Neural progenitor cell (in vitro differentiated cells): ENCODE data around the gene PRKCB. TPM values are rescaled to one million over a fixed set of nuclear protein-coding genes. Genes with fewer than 3 reads are reported as not detected.

Experiments
- DNase-seq: peaks from one replicate; pipeline ENCODE4 v3.0.0-alpha.2; 2016; ENCODE audit warnings: low spot score
- H2AFZ ChIP-seq: fragments of 200-600 bp; sonication (generic); replicated peaks from 2 replicates; pipeline ENCODE4 v1.6.1; 2016; ENCODE audit warnings: antibody characterized with exemption
- H3F3A ChIP-seq: fragments of 200-600 bp; sonication (generic); 2 replicates; pipeline ENCODE4 v1.6.1; 2016; ENCODE audit warnings: antibody characterized with exemption, low read depth
- H3K27ac ChIP-seq: fragments of 200-600 bp; sonication (generic); 2 replicates; pipeline ENCODE4 v1.5.1; 2016; ENCODE audit warnings: mild to moderate bottlenecking
- H3K27me3 ChIP-seq: fragments of 200-600 bp; sonication (generic); 2 replicates; pipeline ENCODE4 v1.6.1; 2016; ENCODE audit warnings: mild to moderate bottlenecking, moderate library complexity
- H3K36me3 ChIP-seq: fragments of 200-600 bp; sonication (generic); 2 replicates; pipeline ENCODE4 v1.5.1; 2016
- H3K4me1 ChIP-seq: fragments of 200-600 bp; sonication (generic); 2 replicates; pipeline ENCODE4 v1.6.1; 2016; ENCODE audit warnings: mixed run types
- H3K4me2 ChIP-seq: fragments of 200-600 bp; sonication (generic); 2 replicates; pipeline ENCODE4 v1.6.1; 2016
- H3K4me3 ChIP-seq: fragments of 200-600 bp; sonication (generic); 2 replicates; pipeline ENCODE4 v1.5.1; 2016
- H3K79me2 ChIP-seq: fragments of 200-600 bp; sonication (generic); 2 replicates; pipeline ENCODE4 v1.6.1; 2016; ENCODE audit warnings: low read depth
- H3K9ac ChIP-seq: fragments of 200-600 bp; sonication (generic); 2 replicates; pipeline ENCODE4 v1.6.1; 2016
- H3K9me3 ChIP-seq: fragments of 200-600 bp; sonication (generic); 2 replicates; pipeline ENCODE4 v1.5.1; 2016; ENCODE audit warnings: low read depth
- H4K20me1 ChIP-seq: fragments of 200-600 bp; sonication (generic); 2 replicates; pipeline ENCODE4 v1.6.1; 2016; ENCODE audit warnings: low read depth
- H3K27ac Mint-ChIP-seq: 3 replicates; pipeline ENCODE4 v1.8.0; 2021; ENCODE audit warnings: mixed read lengths
- H3K27me3 Mint-ChIP-seq: 2 replicates; pipeline ENCODE4 v1.8.0; 2022; ENCODE audit warnings: low read depth, mild to moderate bottlenecking, inconsistent platforms, moderate library complexity, mixed read lengths; ENCODE audit not compliant: insufficient read depth
- H3K36me3 Mint-ChIP-seq: 3 replicates; pipeline ENCODE4 v1.8.0; 2021; ENCODE audit warnings: mixed read lengths
- H3K4me1 Mint-ChIP-seq: 3 replicates; pipeline ENCODE4 v1.8.0; 2021; ENCODE audit warnings: mixed read lengths
- H3K4me3 Mint-ChIP-seq: 3 replicates; pipeline ENCODE4 v1.8.0; 2021; ENCODE audit warnings: mild to moderate bottlenecking, moderate library complexity, mixed read lengths
- H3K9me3 Mint-ChIP-seq: 3 replicates; pipeline ENCODE4 v1.8.0; 2020; ENCODE audit warnings: mixed read lengths
- EZH2 ChIP-seq: fragments of 200-600 bp; sonication (generic); IDR thresholded peaks from 2 replicates; pipeline ENCODE4 v1.6.1; 2017; ENCODE audit warnings: antibody characterized with exemption, mild to moderate bottlenecking, moderate library complexity
- EZH2phosphoT487 ChIP-seq: fragments of 200-600 bp; sonication (generic); IDR thresholded peaks from 2 replicates; pipeline ENCODE4 v1.6.1; 2017; ENCODE audit warnings: antibody characterized with exemption
- total RNA-seq: library from RNA; depleted of rRNA; stranded (reverse); fragments of >200 nt; gene quantifications from 2 replicates; pipeline ENCODE4 v1.2.3, GENCODE V29; 2015; ENCODE audit warnings: low replicate concordance
- TF ChIP-seq, protein P1 (sequence below): fragments of 200-600 bp; sonication (generic); IDR thresholded peaks from 2 replicates; pipeline ENCODE4 v1.5.1; 2017; ENCODE audit warnings: antibody characterized with exemption, mild to moderate bottlenecking

Gene PRKCB
- total RNA-seq, 1 donor from 2014 or later = 9.5 TPM

DNA sequence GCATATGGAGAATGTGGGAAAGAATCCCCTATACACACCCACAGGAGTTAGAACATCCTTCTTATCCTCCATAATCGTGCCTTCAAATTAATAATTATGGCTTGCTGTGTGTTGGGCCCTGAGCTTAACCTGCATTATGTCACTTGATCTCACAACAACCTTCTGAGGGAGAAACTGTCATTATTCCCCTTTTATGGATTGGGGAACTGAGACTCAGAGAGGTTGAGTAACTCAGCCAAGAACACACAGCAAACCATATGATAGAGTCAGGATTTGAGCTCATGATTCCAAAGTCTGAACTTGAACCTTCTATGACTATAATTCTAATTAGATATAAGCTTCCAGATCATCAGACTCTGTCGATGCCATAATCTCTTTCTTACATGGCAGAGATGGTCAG lies 306.1 kb downstream of the PRKCB start:
- Histone ChIP-seq H3K27me3 (no peaks in the 10 kb centered on the region), H3K79me2 (no peaks in the 10 kb centered on the region), H3K4me3 (no peak overlapping the region), H3F3A (peaks cover 20% of the 10 kb centered on the region), H3K9ac (no peak overlapping the region), H3K36me3 (no peaks in the 10 kb centered on the region), H3K27ac (no peak overlapping the region), H3K4me1 (peaks cover 21% of the 10 kb centered on the region), H3K4me2 (no peak overlapping the region), H2AFZ (no peak overlapping the region), H4K20me1 (no peaks in the 10 kb centered on the region), H3K9me3 (no peaks in the 10 kb centered on the region)
- H3K27me3 Mint-ChIP-seq = peaks cover 3% of the 10 kb centered on the region
- H3K27ac Mint-ChIP-seq = no peak overlapping the region
- no peaks in the 10 kb centered on the region for H3K9me3 Mint-ChIP-seq
- TF ChIP-seq EZH2phosphoT487 (no peak), EZH2 (no peak)
- TF ChIP-seq, protein P1, sequence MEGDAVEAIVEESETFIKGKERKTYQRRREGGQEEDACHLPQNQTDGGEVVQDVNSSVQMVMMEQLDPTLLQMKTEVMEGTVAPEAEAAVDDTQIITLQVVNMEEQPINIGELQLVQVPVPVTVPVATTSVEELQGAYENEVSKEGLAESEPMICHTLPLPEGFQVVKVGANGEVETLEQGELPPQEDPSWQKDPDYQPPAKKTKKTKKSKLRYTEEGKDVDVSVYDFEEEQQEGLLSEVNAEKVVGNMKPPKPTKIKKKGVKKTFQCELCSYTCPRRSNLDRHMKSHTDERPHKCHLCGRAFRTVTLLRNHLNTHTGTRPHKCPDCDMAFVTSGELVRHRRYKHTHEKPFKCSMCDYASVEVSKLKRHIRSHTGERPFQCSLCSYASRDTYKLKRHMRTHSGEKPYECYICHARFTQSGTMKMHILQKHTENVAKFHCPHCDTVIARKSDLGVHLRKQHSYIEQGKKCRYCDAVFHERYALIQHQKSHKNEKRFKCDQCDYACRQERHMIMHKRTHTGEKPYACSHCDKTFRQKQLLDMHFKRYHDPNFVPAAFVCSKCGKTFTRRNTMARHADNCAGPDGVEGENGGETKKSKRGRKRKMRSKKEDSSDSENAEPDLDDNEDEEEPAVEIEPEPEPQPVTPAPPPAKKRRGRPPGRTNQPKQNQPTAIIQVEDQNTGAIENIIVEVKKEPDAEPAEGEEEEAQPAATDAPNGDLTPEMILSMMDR = no peak
- no peak overlapping the region for H3K4me3 Mint-ChIP-seq
- H3K4me1 Mint-ChIP-seq = peaks cover 19% of the 10 kb centered on the region
- H3K36me3 Mint-ChIP-seq = no peaks in the 10 kb centered on the region
- DNase-seq = no peak

DNA sequence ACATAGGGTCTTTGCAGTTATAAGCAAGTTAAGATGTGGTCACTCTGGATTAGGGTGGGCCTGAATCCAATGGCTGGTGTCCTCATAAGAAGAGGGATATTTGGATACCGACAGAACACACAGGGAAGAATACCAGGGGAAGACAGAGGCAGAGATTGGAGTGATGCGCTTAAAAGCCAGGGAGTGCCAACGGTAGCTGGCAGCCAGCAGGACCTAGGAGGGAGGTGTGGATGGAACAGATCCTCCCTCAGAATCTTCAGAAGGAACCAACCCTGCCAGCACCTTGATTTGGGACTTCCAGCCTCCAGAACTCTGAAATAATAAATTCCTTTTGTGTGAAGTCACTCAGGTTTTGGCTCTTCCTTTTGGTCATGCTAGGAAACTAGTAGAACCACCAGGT lies 310.1 kb downstream of the PRKCB start:
- no peaks in the 10 kb centered on the region for H3K9me3 Mint-ChIP-seq
- Histone ChIP-seq H3K4me3 (no peak overlapping the region), H4K20me1 (no peaks in the 10 kb centered on the region), H3F3A (peaks cover 5% of the 10 kb centered on the region), H3K79me2 (no peaks in the 10 kb centered on the region), H2AFZ (no peak overlapping the region), H3K36me3 (no peaks in the 10 kb centered on the region), H3K27ac (no peak overlapping the region), H3K9me3 (no peaks in the 10 kb centered on the region), H3K27me3 (no peaks in the 10 kb centered on the region), H3K9ac (no peak overlapping the region), H3K4me2 (no peak overlapping the region), H3K4me1 (no peaks in the 10 kb centered on the region)
- H3K4me1 Mint-ChIP-seq = no peaks in the 10 kb centered on the region
- no peak overlapping the region for H3K4me3 Mint-ChIP-seq
- no peak overlapping the region for H3K27ac Mint-ChIP-seq
- DNase-seq = no peak
- peaks cover 3% of the 10 kb centered on the region for H3K27me3 Mint-ChIP-seq
- no peaks in the 10 kb centered on the region for H3K36me3 Mint-ChIP-seq
- TF ChIP-seq EZH2 (no peak), EZH2phosphoT487 (no peak)
- TF ChIP-seq, protein P1 = no peak

DNA sequence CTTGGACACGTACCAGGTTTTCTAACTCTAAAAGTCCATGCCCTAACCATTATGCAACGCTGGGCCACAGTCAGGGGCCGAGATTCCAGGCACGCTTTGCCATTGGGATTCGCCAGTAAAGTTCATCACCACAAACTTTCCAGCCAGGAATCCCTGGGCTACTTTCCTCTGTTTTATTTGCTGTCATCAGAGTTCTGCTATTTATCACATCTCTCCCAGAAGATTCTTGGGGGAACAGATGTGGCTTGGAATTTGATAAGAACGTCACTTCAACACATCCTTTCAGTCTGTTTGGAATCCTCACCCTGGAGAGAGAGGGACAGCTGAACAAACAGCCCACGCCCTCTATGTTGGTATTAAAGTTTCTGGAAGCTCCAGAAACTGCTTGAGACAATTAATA lies 310.7 kb downstream of the PRKCB start:
- Mint-ChIP-seq H3K27ac (no peak overlapping the region), H3K27me3 (peaks cover under 1% of the 10 kb centered on the region), H3K4me1 (peaks cover 4% of the 10 kb centered on the region), H3K36me3 (no peaks in the 10 kb centered on the region), H3K4me3 (no peak overlapping the region), H3K9me3 (no peaks in the 10 kb centered on the region)
- peaks cover under 1% of the 10 kb centered on the region for H3F3A ChIP-seq
- H3K9ac ChIP-seq = no peak overlapping the region
- peaks cover 4% of the 10 kb centered on the region for H3K4me1 ChIP-seq
- no peak overlapping the region for H3K4me3 ChIP-seq
- no peak for DNase-seq
- H2AFZ ChIP-seq = no peak overlapping the region
- no peak overlapping the region for H3K27ac ChIP-seq
- no peaks in the 10 kb centered on the region for H4K20me1 ChIP-seq
- no peak overlapping the region for H3K4me2 ChIP-seq
- H3K9me3 ChIP-seq = no peaks in the 10 kb centered on the region
- H3K36me3 ChIP-seq = no peaks in the 10 kb centered on the region
- TF ChIP-seq EZH2phosphoT487 = no peak
- TF ChIP-seq, protein P1 = no peak
- no peak for TF ChIP-seq EZH2
- no peaks in the 10 kb centered on the region for H3K27me3 ChIP-seq
- no peaks in the 10 kb centered on the region for H3K79me2 ChIP-seq
